NCI-H146 (cell line): ENCODE measurements around the gene XRCC5.

Experiments used
- DNase-seq: peaks from one replicate; lab custom pipeline; 2025; lab: John Stamatoyannopoulos, UW

XRCC5 gene

GRCh38 chr2:216233281-216233995, 124.3 kb downstream of the XRCC5 start:
- no peak for DNase-seq

- no peak for DNase-seq
Observed at GRCh38 chr2:216234106-216234505, 125.0 kb downstream of the XRCC5 start.

GRCh38 chr2:216235462-216235861, 126.3 kb downstream of the XRCC5 start:
- DNase-seq, result no peak

- no peak for DNase-seq
Observed at GRCh38 chr2:216235896-216236295, 126.7 kb downstream of the XRCC5 start.

- DNase-seq, result no peak
Observed at GRCh38 chr2:216236486-216236885, 127.3 kb downstream of the XRCC5 start.

- DNase-seq, result peak; percentile 92
Observed at GRCh38 chr2:216242365-216242764, 133.2 kb downstream of the XRCC5 start.

GRCh38 chr2:216243026-216243425, 133.9 kb downstream of the XRCC5 start:
- no peak for DNase-seq

GRCh38 chr2:216245391-216245975, 136.3 kb downstream of the XRCC5 start:
- no peak for DNase-seq

- DNase-seq, result no peak
Observed at GRCh38 chr2:216246766-216247165, 137.6 kb downstream of the XRCC5 start.
